WTC11 (cell line): ENCODE results near the gene SLC13A4.

Experiments
- CREB1 ChIP-seq: sonication (generic); formaldehyde crosslinking; IDR thresholded peaks from 2 replicates; pipeline ENCODE4 v1.8.0; 2023; ENCODE audit warnings: mild to moderate bottlenecking, missing genetic modification reagents
- CREM ChIP-seq: sonication (generic); formaldehyde crosslinking; IDR thresholded peaks from 2 replicates; pipeline ENCODE4 v1.8.1; 2022; ENCODE audit warnings: mild to moderate bottlenecking, missing genetic modification reagents, moderate library complexity
- SP1 ChIP-seq: sonication (generic); formaldehyde crosslinking; conservative IDR thresholded peaks from 2 replicates; pipeline ENCODE4 v1.8.1; 2022; ENCODE audit warnings: missing genetic modification reagents
- ZNF219 ChIP-seq: sonication (generic); formaldehyde crosslinking; IDR thresholded peaks from 2 replicates; pipeline ENCODE4 v1.8.0; 2023; ENCODE audit warnings: missing genetic modification reagents, mild to moderate bottlenecking, borderline replicate concordance
- TF ChIP-seq, protein P1 (sequence below): fragments of 200-600 bp; IDR thresholded peaks from 2 replicates; pipeline ENCODE4 v1.8.0; 2022; ENCODE audit warnings: antibody characterized with exemption
- TF ChIP-seq, protein P2 (sequence below): sonication (generic); formaldehyde crosslinking; IDR thresholded peaks from 2 replicates; pipeline ENCODE4 v1.8.1; 2022; ENCODE audit warnings: mild to moderate bottlenecking, moderate library complexity, missing genetic modification reagents
- TF ChIP-seq, protein P3 (sequence below): sonication (generic); formaldehyde crosslinking; IDR thresholded peaks from 2 replicates; pipeline ENCODE4 v1.8.0; 2022; ENCODE audit warnings: missing genetic modification reagents

DNA sequence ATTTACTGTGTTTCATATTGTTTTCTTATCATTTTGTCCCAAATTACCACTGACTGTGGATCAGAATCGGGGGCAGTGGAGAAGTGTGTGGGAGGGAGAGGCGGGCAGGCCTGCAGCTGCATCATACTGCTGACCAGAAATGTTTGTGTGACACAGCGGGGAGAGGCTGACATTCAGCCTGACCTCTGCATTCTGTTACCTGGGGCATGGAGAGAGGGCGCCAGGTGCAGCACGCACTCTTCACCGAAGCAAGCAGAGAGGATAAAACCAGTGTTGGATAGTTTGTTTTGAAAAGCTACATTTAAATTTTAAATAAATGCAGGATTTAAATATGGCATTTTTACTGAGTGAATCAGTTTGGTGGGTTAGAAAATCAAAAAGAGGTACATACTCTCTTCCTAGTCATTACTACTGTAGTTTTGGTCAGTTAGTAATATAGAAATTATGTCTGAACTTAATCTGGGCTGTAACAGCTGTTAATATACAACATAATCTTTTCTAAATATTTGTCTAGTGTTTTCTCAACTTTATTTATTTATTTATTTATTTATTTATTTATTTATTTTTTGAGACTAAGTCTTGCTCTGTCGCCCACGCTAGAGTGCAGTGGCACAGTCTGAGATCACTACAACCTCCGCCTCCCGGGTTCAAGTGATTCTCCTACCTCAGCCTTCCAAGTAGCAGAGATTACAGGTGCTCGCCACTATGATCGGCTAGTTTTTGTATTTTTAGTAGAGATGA is 74.5 kb downstream of the SLC13A4 start:
- TF ChIP-seq, protein P1, sequence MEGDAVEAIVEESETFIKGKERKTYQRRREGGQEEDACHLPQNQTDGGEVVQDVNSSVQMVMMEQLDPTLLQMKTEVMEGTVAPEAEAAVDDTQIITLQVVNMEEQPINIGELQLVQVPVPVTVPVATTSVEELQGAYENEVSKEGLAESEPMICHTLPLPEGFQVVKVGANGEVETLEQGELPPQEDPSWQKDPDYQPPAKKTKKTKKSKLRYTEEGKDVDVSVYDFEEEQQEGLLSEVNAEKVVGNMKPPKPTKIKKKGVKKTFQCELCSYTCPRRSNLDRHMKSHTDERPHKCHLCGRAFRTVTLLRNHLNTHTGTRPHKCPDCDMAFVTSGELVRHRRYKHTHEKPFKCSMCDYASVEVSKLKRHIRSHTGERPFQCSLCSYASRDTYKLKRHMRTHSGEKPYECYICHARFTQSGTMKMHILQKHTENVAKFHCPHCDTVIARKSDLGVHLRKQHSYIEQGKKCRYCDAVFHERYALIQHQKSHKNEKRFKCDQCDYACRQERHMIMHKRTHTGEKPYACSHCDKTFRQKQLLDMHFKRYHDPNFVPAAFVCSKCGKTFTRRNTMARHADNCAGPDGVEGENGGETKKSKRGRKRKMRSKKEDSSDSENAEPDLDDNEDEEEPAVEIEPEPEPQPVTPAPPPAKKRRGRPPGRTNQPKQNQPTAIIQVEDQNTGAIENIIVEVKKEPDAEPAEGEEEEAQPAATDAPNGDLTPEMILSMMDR, result no peak
- TF ChIP-seq, protein P2, sequence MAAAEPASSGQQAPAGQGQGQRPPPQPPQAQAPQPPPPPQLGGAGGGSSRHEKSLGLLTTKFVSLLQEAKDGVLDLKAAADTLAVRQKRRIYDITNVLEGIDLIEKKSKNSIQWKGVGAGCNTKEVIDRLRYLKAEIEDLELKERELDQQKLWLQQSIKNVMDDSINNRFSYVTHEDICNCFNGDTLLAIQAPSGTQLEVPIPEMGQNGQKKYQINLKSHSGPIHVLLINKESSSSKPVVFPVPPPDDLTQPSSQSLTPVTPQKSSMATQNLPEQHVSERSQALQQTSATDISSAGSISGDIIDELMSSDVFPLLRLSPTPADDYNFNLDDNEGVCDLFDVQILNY, result no peak
- TF ChIP-seq, protein P3, sequence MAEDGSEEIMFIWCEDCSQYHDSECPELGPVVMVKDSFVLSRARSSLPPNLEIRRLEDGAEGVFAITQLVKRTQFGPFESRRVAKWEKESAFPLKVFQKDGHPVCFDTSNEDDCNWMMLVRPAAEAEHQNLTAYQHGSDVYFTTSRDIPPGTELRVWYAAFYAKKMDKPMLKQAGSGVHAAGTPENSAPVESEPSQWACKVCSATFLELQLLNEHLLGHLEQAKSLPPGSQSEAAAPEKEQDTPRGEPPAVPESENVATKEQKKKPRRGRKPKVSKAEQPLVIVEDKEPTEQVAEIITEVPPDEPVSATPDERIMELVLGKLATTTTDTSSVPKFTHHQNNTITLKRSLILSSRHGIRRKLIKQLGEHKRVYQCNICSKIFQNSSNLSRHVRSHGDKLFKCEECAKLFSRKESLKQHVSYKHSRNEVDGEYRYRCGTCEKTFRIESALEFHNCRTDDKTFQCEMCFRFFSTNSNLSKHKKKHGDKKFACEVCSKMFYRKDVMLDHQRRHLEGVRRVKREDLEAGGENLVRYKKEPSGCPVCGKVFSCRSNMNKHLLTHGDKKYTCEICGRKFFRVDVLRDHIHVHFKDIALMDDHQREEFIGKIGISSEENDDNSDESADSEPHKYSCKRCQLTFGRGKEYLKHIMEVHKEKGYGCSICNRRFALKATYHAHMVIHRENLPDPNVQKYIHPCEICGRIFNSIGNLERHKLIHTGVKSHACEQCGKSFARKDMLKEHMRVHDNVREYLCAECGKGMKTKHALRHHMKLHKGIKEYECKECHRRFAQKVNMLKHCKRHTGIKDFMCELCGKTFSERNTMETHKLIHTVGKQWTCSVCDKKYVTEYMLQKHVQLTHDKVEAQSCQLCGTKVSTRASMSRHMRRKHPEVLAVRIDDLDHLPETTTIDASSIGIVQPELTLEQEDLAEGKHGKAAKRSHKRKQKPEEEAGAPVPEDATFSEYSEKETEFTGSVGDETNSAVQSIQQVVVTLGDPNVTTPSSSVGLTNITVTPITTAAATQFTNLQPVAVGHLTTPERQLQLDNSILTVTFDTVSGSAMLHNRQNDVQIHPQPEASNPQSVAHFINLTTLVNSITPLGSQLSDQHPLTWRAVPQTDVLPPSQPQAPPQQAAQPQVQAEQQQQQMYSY (CRISPR knock-in tag), result no peak
- no peak for TF ChIP-seq SP1 (CRISPR knock-in tag)
- no peak for TF ChIP-seq CREM (CRISPR knock-in tag)
- no peak for TF ChIP-seq CREB1 (CRISPR knock-in tag)
- no peak for TF ChIP-seq ZNF219 (CRISPR knock-in tag)
